IPS-NIHi7 (cell line): ENCODE data around the gene MYL11.
"Not testable (repeated sequence)": the region's sequence is repeated elsewhere in the genome, so short reads cannot be mapped to it uniquely, and the experiment has no call there.

Experiments
- DNase-seq: peaks from one replicate; pipeline ENCODE4 v3.0.0; 2012; ENCODE audit warnings: mixed read lengths; ENCODE audit errors: extremely low spot score

Gene MYL11, protein sequence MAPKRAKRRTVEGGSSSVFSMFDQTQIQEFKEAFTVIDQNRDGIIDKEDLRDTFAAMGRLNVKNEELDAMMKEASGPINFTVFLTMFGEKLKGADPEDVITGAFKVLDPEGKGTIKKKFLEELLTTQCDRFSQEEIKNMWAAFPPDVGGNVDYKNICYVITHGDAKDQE

GRCh38 chr16:30374538-30374937 lies at the start of gene MYL11:
MYL11 (plus strand) TSS chr16:30374802; CDS start chr16:30374858, 56 bp downstream.
- DNase-seq: no peak

- DNase-seq: peak; percentile 65
These were observed 40.1 kb upstream of the MYL11 start for GRCh38 chr16:30334473-30334989.

DNA sequence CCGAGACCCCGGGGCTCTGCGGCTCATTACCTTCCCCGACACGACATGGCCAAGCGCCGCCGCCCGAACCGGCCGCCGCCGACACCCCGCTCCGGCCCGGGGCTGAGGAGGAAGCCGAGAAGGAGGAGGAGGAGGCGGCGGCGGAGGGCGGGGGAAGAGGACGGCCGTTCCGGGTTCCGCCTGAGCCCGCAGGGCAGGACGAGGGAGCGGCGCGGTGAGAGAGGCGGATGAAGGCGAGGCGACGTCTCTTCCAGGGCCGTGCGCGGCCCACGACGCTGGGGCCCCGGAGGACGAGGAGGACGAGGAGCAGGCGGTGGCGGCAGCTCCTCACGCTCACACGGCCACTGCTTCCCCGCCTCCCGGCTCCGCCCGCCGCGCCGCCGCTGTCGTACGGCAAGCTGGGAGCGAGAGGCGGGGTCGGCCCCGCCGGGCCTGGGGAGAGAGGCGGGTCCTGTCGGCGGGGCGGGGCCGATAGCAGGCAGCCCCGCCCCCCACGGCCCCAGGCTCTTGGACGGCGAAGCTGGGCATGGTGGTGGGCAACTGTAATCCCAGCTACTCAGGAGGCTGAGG lies 39.5 kb upstream of the MYL11 start:
- peak; percentile 67 for DNase-seq

DNA sequence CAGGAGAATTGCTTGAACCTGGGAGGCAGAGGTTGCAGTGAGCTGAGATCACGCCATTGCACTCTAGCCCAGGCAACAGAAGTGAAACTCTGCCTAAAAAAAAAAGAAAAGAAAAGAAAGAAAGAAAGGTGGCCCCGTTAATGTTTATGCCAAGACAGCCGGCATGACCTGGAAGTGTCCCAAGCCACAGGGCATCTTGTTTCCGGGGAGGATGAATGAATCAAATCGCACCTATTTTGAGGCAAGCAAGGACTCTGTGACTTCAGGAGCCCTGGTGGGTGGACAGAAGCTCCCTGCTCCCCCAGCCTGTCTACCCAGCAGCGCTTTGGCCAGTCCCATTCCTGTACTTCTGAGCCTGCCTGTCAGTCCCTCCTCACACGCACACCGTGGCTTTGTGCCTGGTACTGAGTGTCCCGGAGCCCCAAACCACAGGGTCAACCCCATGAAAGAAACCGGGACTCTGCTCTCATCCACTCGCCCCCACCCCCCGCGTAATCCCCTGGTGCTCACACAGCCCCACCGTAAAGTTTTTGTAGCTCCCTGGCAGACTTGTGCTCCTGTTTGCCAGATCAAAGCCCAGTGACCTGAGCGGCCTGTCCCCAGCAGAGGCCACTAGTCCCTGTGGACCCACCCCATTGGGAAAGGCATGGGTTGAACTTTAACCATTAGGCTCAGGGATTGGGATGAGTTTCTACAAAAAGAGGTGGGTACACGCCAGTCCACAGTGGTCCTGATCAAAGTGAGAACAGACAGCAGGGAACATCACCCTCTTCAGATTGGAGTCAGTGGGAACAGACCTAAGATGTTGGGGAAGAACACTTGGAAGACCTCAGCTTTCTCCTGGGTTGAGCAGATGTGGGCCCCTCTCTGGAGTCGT lies 38.8 kb upstream of the MYL11 start:
- no peak for DNase-seq

GRCh38 chr16:30337964-30338357 lies 36.6 kb upstream of the MYL11 start:
- not testable (repeated sequence) for DNase-seq

DNA sequence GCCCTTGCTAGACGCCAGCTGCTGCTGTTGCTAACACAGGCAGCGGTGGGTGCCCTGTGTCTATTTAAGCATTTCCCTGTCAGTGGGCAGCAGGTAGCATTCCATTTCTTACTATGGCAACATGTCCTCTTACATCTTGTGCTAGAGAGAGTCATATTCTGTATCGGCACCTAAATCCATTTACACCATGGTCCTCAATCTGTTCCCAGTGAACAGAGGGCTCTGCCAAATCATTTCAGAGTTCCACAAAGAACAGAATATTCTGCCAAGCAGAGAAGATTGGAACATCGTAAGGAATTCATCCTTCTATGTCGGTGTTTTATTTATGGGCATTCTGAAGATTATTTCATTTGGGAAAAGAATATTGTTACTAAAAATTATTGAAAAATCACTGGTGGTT lies 35.9 kb upstream of the MYL11 start:
- DNase-seq: not testable (repeated sequence)

DNA sequence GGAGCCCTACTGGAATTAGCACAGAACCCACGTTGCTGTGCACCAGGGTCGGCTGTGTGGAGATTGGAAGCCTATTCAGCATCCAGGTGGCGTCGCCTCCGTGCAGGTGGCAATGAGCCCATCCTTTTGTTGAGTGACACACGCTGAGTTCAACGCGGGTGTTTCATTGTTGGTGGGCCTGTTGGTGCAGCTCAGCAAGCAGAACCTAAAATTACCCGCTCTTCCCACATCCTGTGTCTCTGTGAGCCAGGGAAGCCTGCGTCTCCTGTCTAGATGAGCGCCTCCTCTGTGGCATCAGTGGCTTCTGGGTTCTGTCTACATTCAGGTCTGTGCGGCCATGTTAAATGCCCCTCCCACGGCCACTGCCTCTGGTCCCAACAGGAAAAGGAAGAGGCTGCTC lies 34.0 kb upstream of the MYL11 start:
- DNase-seq: no peak

DNA sequence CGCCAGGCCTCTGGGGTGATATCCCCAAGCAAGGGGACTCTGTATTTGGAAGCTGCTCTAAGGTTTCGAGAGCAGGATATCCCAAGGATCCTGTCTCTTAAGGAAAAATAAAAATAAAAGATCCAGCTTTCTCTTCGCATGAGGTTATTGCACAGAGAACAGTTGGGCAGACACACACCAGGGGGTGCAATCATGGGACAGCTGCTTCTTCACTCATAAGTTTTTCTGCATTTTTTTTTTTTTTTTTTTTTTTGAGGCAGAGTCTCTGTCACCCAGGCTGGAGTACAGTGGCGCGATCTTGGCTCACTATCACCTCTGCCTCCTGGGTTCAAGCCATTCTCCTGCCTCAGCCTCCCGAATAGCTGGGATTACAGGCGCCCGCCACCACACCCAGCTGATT lies 32.6 kb upstream of the MYL11 start:
- not testable (repeated sequence) for DNase-seq

DNA sequence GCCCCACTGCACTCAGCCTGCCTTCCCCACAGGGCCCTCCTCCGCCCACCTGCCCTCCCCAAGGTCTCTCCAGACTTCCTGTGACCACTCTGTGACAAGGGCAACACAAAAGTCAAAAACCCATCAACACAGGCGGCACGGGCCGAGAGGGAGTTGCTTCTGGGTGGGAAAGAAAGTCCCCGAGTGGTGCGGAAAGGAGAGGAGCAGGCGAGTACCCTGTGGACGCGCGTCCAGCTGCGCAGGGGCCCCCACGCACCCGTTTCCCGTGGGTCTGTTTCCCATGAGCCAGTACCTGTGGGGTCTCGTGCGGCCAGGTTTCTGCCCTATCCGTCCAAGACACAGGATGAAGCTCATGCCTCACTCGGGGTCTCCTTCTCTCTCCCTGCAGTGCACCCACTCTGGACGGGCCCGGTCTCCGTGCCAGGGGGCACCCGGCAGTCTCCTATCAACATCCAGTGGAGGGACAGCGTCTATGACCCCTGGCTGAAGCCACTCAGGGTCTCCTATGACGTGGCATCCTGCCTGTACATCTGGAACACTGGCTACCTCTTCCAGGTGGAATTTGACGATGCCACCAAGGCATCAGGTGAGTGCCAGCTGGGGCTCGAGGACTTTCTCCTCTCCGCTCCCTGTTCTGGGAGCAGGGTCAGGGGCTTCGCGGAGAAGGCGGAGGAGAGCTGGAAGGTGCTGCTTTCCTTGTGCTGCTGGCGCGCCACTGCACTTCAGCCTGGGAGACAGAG lies 31.7 kb upstream of the MYL11 start:
- no peak for DNase-seq

- DNase-seq: not testable (repeated sequence)
These were observed 31.1 kb upstream of the MYL11 start for GRCh38 chr16:30343491-30343820.

DNA sequence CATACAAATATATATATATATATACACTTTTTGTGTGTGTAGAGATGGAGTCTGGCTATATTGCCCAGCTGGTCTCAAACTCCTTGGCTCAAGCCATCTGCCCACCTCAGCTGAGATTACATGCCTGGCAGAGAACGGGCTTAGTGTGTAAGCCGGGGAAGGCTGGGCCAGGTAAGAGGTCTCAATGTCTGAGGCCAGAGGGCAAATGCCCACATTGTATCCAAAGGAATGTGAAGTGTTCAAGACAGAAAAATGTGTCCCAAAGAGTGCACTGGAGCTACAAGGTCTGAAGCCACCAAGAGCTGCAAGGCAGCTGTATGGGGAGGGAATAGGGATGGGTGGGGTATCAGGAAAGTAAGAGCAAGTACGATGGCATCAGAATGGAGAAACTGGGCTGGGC lies 28.3 kb upstream of the MYL11 start:
- no peak for DNase-seq

DNA sequence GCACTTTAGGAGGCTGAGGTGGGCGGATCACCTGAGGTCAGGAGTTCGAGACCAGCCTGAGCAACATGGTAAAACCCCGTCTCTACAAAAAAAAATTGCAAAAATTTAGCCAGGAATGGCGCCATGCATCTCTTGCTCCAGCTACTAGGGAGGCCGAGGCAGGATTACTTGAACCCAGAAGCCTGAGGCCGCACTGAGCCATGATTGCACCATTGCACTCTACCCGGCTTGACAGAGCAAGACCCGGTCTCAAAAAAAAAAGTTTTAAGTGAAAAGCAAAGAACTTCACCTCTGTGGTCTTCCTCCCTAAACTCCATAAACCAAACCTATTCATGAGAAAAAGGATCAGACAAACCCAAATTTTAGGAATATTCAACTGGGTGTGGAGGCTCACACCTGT lies 26.5 kb upstream of the MYL11 start:
- DNase-seq: no peak

GRCh38 chr16:30348929-30349328 lies 25.7 kb upstream of the MYL11 start:
- no peak for DNase-seq

DNA sequence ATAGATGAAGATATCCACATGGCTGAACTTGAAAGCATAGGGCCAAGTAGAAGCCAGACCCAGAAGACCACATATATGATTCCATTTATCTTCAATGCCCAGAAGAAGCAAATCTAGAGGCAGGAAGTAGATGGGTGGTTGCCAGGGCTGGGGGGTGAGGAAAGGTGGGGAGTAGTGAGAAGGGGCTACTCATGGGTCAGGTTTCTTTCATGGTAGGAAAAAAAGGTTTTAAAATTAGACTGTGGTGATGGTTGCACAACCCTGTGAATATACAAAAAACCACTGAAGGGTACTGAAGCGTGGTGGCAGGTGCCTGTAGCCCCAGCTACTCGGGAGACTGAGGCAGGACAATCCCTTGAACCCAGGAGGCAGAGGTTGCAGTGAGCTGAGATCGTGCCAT lies 24.9 kb upstream of the MYL11 start:
- DNase-seq: no peak

- no peak for DNase-seq
These were observed 24.3 kb upstream of the MYL11 start for GRCh38 chr16:30350134-30350871.

GRCh38 chr16:30351001-30351441 lies 23.6 kb upstream of the MYL11 start:
- DNase-seq: no peak

GRCh38 chr16:30351586-30352419 lies 22.8 kb upstream of the MYL11 start:
- no peak for DNase-seq

DNA sequence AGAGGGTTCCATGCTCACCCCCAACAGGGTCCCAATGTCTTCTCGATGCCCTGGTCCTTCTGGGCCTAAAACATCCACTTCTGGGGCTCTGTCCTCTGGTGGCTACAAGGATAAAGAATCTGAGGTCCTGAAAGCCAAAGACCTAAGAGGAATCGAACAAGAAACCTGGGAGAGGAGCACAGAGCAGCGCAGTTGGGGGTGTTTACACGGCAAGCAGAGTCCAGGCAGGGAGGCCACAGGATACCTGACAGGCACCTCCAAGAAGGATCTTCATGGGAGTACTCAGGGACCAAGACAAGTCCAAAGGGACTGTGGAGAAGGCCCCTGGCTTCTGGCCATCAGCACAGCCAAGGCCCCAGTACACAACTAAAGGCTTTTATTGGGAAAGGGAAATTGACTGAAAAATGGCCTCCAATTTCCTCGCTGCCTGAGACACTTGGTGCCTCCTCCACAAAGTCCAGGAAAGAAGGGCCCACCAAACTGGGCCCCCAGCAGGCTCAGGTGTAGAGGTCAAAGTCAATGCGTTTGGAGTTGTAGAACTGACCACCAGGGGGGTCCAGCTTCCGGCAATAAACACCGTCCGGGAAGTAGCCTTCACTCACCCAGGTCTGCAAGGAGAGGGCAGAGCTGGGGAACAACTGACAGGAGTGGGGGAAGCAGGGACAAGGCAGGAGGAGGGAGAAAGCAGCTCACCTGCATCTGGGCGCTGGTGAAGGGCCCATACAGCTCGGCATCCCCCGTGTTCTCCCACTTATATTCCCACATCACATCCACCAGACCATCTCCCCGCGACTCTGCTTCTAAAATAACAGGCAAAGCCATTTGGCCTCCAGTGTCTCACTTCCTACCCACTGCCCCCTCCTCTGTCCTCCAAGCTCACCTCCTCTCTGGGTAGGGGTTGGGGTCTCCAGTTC lies 21.9 kb upstream of the MYL11 start:
- DNase-seq: no peak

GRCh38 chr16:30353438-30354129 lies 21.0 kb upstream of the MYL11 start:
- no peak for DNase-seq
